ENCODE measurements around the gene OR10W1.

The OR10W1 gene, protein sequence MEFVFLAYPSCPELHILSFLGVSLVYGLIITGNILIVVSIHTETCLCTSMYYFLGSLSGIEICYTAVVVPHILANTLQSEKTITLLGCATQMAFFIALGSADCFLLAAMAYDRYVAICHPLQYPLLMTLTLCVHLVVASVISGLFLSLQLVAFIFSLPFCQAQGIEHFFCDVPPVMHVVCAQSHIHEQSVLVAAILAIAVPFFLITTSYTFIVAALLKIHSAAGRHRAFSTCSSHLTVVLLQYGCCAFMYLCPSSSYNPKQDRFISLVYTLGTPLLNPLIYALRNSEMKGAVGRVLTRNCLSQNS

DNA sequence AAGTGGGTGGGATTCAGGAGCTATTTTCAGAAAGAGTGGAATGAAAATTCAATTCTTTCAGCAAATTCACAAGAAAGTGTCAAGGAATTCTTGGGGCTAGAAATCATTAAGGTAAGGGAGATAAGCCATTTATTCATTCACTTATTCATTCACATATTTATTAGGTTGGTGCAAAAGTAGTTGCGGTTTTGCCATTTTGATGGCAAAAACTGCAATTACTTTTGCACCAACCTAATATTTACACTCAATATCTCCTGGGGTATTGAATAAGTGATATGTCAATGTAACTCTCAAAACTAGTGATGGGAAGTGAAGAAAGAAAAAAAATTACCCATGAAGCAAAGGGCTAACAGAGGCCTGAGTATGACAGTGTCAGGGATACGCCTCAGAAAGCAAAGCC is at the start of gene OR10W1:
OR10W1 (minus strand) TSS at position 119 of the 400 bp plus-strand sequence. CDS start 402 bp downstream, outside the sequence.
- DNase-seq (ENCODE audit: low read depth in 2 of 2), result no peak

DNA sequence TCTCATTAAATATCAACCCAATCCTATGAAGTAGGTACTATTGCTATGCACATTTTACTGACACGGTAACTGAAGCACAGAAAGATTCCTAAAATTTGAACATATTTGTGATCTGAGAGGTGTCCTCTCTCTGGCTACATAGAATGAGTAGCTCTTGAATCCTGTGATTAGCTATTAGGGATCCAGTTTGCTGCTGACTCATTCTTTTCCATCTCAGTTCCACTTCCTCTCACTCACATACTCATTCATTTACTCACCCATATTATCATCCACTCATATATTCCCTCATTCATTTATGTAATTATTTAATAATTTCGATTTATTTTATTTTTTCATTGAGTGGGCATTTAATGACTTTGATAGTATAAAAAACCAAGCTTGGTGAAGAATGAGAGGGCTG is 48.1 kb upstream of the OR10W1 start:
- no peak for DNase-seq (ENCODE audit: low read depth in 2 of 2)

DNA sequence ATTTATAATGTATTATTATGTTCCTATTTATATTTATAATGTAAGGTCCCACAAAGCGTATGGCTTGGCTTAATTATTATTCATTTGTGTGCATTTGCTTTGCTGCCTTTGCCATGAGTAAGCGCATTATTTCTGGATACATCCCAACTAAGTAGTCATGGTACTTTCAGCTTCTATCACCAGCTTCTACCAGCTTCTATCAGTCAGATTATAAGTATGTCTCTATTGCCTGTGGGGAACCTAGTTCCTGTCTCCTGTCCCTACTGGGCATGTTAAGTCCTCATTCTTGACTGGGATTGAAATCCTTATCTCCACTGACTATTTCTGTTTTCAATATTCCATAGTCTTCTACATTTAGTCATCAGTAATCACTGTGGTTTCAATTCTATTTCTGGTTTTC is 33.5 kb upstream of the OR10W1 start:
- no peak for DNase-seq (ENCODE audit: low read depth in 2 of 2)

DNA sequence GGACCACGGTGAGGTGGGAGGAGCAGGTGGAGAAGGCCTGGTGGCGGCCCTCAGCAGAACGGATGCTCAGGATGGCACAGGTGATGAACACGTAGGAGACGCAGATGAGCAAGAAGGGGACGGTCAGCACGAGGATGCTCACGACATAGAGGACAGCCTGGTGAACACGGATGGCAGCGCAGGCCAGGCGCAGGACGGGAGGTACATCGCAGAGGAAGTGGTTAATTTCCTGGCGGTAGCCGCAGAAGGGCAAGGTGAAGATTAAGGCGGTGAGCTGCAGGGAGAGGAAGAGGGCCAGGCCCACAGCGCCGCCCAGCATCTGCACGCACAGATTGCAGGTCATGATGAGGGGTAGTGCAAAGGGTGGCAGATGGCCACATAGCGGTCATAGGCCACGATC is 24.0 kb upstream of the OR10W1 start:
- no peak for DNase-seq (ENCODE audit: low read depth in 2 of 2)

DNA sequence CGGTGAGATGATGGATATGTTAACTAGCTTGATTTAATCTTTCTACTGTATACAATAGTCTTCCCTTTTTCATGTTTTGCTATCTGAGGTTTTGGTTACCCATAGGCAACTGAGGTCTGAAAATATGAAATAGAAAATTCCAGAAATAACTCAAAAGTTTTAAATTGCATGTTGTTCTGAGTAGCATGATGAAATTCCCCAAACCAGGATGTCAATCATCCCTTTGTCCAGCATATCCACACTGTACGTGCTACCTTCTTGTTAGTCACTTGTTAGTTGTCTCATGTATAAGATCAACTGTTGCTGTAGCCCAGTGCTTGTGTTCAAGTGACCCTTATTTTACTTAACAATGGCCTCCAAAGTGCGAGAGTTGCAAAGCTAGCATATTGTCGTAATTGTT is 21.2 kb upstream of the OR10W1 start:
- DNase-seq (ENCODE audit: low read depth in 2 of 2), result no peak

DNA sequence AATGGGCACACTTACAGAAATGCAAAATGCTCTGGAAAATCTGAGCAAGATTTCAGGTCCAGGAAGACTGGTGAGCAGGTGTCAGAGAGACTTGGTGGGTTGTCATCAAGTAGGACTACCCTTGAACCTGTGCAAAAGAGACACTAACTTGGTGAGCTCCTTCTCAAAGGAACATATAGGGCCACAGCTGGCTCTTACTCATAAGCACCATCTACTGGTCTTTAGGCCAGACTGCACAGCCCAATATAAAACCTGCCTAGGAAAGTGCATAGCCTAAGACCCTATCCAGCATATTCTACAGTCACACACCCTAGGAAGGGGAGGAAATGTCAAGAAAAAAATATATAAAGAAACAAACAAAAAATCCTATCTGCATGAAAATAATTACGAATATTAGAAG is 18.2 kb upstream of the OR10W1 start:
- DNase-seq (ENCODE audit: low read depth in 2 of 2), result no peak

DNA sequence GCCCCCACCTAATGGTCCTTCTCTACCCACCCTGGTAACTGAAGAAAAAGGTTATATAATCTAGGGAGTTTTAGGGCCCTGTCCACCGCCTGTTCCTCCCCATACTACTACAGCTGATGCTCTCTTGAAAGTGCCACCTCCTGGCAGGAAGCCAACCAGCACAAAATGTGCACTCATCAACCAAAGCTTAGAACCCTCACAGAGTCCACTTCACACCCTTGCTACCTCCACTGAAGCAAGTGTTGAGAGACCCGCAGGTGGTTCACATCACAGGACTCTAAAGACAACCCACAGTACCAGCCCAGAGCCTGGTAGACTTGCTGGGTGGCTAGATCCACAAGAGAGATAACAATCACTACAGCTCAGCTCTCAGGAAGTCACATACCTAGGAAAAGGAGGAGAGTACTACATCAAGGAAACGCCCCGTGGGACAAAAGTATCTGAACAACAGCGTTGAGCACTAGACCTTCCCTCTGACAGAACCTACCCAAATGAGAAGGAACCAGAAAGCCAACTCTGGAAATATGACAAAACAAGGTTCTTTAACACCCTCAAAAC is 17.5 kb upstream of the OR10W1 start:
- no peak for DNase-seq (ENCODE audit: low read depth in 2 of 2)

DNA sequence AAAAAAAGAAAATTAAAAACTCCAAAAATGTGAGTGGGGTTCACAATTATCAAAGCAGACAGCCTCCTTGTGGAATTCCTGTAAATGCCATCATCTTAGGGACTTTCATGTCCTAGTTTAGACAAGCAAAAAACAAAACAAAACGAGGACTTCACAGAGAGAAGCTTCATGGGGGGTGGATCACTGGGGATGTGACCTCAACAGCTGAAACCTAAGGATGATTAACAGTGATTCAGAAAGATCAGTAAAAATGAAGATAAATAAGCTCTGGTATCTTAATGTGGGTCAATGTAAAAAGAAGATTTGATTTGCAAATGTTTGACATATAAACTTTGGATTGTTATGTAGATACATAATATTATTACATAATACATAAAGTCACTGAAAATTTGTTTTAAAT is 8.1 kb upstream of the OR10W1 start:
- no peak for DNase-seq (ENCODE audit: low read depth in 2 of 2)

DNA sequence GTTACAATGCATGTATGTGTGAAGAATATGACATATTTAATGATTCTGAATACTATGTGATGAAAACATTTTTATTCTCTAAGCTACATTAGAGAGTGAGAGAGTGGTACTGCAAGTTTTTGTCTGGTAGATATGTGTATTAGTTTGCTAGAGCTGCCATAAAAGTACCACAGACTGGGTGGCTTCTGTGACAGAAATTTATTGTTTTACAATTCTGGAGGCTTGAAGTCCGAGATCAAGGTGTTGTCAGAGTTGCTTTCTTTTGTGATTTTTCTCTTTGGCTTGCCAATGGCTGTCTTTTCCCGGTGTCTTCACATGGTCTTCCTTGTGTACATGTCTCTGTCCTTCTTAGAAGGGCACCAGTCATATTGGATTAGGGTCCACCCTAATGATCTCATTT is 6.9 kb upstream of the OR10W1 start:
- no peak for DNase-seq (ENCODE audit: low read depth in 2 of 2)

DNA sequence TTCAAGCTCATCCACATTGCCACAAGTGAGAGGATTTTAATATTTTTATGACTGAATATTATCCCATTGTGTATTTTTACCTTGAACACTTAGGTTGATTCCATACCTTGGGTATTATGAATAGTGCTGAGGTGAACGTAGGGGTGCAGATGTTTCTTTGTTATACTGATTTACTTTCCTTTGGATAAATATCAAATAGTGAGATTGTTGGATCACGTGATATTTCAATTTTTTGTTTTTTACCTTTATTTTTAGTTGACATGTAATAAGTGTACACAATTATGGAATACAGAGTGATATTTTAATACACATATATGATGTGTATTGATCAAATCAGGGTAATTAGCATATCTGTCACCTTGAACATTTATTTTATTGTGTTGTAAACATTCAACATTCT is 8.1 kb downstream of the OR10W1 start:
- no peak for DNase-seq (ENCODE audit: low read depth in 2 of 2)

DNA sequence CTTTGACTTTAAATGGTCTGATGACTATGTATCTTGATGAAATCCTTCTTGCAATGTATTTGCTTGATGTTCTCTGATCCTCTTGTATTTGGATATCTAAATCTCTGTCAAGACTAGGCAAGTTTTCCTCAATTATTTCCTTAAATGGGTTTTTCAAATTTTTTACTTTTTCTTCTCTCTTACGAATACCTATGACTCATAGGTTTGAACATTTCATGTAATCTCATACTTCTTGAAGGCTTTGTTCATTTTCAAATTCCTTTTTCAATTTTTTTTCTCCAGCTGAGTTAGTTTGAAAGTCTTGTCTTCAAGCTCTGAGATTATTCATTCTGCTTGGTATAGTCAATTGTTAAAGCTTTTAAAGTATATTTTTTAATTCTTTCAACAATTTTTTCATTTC is 13.1 kb downstream of the OR10W1 start:
- no peak for DNase-seq (ENCODE audit: low read depth in 2 of 2)

DNA sequence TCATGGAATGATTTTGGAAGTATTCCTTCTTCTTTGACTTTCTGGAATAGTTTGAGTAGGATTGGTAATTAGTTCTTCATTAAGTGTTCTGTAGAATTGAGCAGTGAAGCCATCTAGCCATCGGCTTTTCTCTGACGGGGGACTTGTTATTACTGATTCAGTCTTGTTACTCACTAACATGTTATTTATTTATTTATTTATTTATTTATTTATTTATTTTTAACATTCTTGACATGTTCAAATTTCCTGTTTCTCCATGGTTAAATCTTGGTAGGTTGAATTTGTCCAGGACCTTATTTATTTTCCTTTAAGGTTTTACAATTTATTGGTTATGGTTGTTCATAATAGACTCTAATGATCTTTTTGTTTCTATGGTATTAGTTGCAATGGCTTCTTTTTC is 24.1 kb downstream of the OR10W1 start:
- no peak for DNase-seq (ENCODE audit: low read depth in 2 of 2)

DNA sequence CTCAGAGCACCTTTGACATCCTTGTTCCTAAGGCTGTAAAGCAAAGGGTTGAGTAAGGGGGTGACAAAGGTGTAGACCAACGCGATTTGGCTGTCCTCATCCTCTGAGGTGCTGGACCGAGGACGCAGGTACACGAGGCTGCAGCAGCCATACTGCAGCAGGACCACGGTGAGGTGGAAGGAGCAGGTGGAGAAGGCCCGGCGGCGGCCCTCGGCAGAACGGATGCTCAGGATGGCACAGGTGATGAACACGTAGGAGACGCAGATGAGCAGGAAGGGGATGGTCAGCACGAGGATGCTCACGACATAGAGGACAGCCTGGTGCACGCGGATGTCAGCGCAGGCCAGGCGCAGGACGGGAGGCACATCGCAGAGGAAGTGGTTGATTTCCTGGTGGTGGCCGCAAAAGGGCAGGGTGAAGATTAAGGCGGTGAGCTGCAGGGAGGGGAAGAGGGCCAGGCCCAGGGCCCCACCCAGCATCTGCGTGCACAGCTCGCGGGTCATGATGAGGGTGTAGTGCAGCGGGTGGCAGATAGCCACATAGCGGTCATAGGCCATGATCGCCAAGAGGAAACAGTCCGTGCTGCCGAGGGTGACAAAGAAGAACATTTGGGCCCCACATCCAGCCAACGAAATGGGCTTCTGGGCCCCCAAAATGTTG is 40.0 kb downstream of the OR10W1 start:
- DNase-seq (ENCODE audit: low read depth in 2 of 2), result no peak

DNA sequence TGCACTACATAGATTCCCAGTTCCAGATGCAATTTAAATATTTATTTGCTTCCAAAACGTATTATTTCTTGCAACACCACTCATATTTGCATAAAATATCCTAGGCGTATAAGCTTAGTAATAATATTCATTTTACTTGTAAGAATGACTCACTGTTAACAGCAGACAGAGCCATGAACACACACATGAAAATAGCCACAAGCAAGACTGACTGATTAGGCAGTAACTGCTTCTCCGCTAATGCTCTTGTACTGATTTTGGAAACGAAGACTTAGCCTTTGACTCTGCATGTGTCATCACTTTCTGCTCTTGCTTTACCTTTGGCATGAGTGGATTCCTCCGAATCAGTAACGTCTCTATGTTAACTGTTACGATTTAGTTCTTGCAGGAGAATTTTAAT is 45.3 kb downstream of the OR10W1 start:
- no peak for DNase-seq (ENCODE audit: low read depth in 2 of 2)
